AML-193 (cell line): ENCODE data around the gene PFDN4.
A peak's percentile ranks its signal among the peaks of the same experiment; 100 is the strongest.

Source experiments
- DNase-seq, 2 experiments: peaks; one replicate each; lab custom pipeline; 2025; lab: John Stamatoyannopoulos, UW

Gene PFDN4

GRCh38 chr20:54200487-54201267, 7.2 kb upstream of the PFDN4 start:
- no peak for DNase-seq

- no peak for DNase-seq
Measured at GRCh38 chr20:54201268-54201846, 6.5 kb upstream of the PFDN4 start.

GRCh38 chr20:54203281-54203680, 4.6 kb upstream of the PFDN4 start:
- no peak for DNase-seq

- DNase-seq = no peak
Measured at GRCh38 chr20:54204063-54204462, 3.8 kb upstream of the PFDN4 start.

GRCh38 chr20:54204481-54204880, 3.4 kb upstream of the PFDN4 start:
- DNase-seq = no peak

- no peak for DNase-seq
Measured at GRCh38 chr20:54205450-54205849, 2.4 kb upstream of the PFDN4 start.

DNA sequence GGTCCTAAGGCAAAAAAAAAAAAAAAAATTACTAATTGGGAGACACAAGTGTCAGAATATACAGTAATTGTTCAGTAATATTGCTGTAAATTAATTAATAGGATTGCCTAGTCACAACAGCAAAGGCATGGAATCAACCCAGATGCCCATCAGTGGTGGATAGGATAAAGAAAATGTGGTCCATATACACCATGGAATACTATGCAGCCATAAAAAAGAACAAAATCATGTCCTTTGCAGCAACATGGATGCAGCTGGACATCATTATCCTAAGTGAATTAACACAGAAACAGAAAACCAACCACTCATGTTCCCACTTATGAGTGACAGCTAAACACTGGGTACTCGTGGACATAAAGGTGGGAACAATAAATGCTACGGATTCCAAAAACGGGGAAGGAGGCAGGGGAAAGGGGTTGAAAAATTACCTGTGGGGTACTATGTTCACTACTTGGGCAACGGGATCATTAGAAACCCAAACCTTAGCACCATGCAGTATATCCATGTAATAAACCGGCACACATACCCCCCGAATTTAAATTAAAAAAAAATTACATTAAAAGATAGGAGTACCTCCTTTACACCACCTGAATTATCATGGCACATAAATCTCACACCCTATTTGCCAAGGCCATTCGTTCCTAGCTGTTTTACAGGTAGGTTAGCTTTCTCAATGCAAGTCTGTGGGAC, 689 bp upstream of the PFDN4 start:
- no peak for DNase-seq

- DNase-seq = peak in 1 of 2 experiments; percentile 17
Measured at GRCh38 chr20:54208548-54209176, 775 bp downstream of the PFDN4 start.

- DNase-seq = no peak
Measured at GRCh38 chr20:54209216-54209813, 1.4 kb downstream of the PFDN4 start.

DNA sequence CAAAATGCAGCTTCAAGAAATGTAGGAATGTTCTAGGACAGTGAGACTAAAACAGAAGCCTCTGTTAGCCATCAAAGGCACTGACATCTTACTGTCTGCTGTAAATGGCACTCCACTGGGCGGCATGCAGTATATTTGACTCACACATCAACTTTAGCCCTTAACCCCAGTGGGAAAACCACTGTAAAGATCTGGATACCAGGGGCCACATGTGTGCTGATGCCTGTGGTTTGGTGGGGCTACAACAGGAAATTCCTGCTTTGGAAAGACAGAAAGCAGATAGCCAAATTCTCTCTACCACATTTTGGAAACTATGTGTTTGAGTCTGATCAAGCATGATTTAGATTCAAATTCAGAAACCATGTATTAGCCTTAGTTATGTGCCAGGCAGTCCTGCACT, 4.3 kb downstream of the PFDN4 start:
- DNase-seq = no peak

DNA sequence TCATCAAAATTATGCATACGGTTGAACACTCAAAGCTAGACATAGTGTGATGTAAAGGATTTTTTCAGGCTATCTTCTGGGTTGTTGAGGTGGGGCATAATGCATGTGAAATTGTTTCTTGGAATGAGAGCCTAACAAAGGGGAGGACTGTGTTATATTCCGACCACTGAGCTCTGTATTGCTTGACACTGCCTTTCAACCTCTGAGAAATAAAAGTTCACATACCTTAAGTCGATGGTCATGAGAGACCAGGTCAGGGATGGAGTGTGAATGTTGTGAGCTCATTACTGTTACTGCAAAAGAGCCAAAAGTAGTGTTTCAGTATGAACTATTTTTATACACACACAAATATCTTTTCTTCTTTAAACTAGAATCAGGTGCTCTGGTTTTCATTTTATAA, 5.0 kb downstream of the PFDN4 start:
- no peak for DNase-seq

DNA sequence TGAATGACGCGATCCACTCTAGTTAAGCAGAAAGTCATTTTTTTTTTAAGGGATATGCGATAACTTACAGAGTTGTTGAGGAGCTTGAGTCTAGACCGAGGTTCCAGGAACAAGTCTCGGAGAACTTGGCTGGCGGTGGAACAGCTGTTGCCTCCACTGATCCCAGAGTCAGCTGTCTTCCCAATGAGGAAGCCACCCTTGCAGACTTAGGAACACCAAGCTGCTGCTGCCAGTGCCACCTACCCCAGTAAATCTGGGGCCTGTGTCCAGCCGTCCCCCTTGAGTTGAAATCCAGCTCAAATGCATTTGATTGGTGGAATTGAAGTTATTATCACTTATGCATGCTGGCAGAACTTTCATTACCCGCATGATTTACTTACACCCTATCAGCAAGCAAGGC, 6.7 kb downstream of the PFDN4 start:
- no peak for DNase-seq

- DNase-seq = no peak
Measured at GRCh38 chr20:54215157-54215789, 7.4 kb downstream of the PFDN4 start.

GRCh38 chr20:54217762-54218161, 9.9 kb downstream of the PFDN4 start:
- no peak for DNase-seq

- DNase-seq = no peak
Measured at GRCh38 chr20:54218470-54218869, 10.6 kb downstream of the PFDN4 start.

- no peak for DNase-seq
Measured at GRCh38 chr20:54219751-54220426, 12.0 kb downstream of the PFDN4 start.

- no peak for DNase-seq
Measured at GRCh38 chr20:54220722-54221121, 12.8 kb downstream of the PFDN4 start.

DNA sequence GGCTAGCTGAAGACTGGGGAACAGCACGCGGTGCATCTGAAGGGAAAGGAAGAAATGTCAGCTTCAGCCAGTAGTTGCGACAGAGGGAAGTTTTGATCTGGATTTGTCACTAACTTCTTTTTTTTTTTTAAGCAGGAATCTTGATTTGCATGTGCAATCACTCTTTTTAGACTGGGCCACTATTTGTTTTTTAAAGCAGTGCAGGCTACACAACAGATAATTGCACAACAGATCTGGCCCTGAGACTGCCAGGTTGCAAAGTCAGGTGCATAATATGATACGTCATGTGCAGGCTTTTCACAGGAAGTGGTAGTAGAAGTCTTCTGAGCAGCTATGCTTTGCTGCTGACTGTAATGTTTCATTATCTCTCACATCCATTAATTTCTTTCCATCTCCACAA, 13.5 kb downstream of the PFDN4 start:
- no peak for DNase-seq

GRCh38 chr20:54221996-54222890, 14.4 kb downstream of the PFDN4 start:
- no peak for DNase-seq

DNA sequence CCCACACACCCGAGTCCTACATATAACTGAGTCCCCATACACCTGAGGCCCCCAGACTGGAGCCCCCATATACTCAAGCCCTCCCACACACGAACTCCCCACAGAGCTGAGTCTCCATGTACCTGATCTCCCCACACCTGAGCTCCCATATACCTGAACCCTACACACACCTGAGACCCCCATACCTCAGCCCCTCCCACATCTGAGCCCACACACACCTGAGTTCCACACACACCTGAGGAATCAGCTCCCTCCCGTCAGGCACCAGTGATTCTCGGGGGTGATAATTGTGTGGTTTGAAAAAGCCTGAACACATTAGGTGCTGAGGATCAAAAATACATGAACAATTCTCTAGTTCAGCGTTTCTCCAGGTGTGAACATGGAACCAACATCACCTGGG, 15.4 kb downstream of the PFDN4 start:
- DNase-seq = no peak
